Psoas muscle (tissue), 8 donors: ENCODE results near the gene BCL2A1. TPM values are rescaled to one million over a fixed set of nuclear protein-coding genes. Genes with fewer than 3 reads are reported as not detected.
"Not testable (repeated sequence)": the region's sequence is repeated elsewhere in the genome, so short reads cannot be mapped to it uniquely, and the experiment has no call there.

Experiments used
- ATAC-seq, 4 donors: fragments of 200-7000 bp; cut with Tn5 transposase; one replicate each; pipeline ENCODE4 v1.9.1; 2020; ENCODE audit warnings: moderate library complexity in 3 of 4, mild to moderate bottlenecking in 2 of 4
- DNase-seq, 2 donors: peaks; one replicate each; pipeline ENCODE4 v3.0.0-alpha.2; 2020
- H3K27ac ChIP-seq: fragments of 200-600 bp; one replicate; pipeline ENCODE4 v1.8.0; 2022
- H3K27me3 ChIP-seq, 3 donors: fragments of 200-600 bp in 1 of 3; one replicate each; pipeline versions ENCODE4 v1.6.1 to v1.8.0; 2013 to 2022; ENCODE audit warnings: low read length in 2 of 3, mild to moderate bottlenecking in 2 of 3, moderate library complexity in 1 of 3; ENCODE audit not compliant: insufficient read depth in 3 of 3
- H3K36me3 ChIP-seq, 2 donors: fragments of 200-600 bp in 1 of 2; one replicate each; pipeline versions ENCODE4 v1.6.1 to v1.8.0; 2013 to 2022; ENCODE audit warnings: low read depth in 1 of 2, mild to moderate bottlenecking in 1 of 2, moderate library complexity in 1 of 2; ENCODE audit not compliant: insufficient read depth in 1 of 2
- H3K4me1 ChIP-seq: fragments of 200-600 bp; one replicate; pipeline ENCODE4 v1.8.0; 2022
- H3K4me3 ChIP-seq: fragments of 200-600 bp; one replicate; pipeline ENCODE4 v1.8.0; 2022; ENCODE audit warnings: mild to moderate bottlenecking
- H3K9me3 ChIP-seq: fragments of 200-600 bp; one replicate; pipeline ENCODE4 v1.8.0; 2022
- CTCF ChIP-seq: fragments of 200-600 bp; IDR thresholded peaks from one replicate; pipeline ENCODE4 v1.8.0; 2022; ENCODE audit warnings: antibody characterized with exemption
- WGBS, 3 donors: extraction: QIAGEN DNeasy Blood & Tissue Kit; methylation state at CpG; one replicate each; pipeline versions ENCODE4 v1.1.6 to v1.1.7; 2013; 5-methylcytosine and 5-hydroxymethylcytosine counted together
- intact Hi-C, 2 donors: fragments of 100-400 bp; cut with DNase I; formaldehyde crosslinking; loops; one replicate each; pipeline versions ENCODE4 v1.11.0 to v1.14.2; 2022
- polyA plus RNA-seq, 3 donors: library from polyadenylated mRNA; stranded (reverse); fragments of 200-250 nt; gene quantifications; one replicate each; pipeline ENCODE4 v1.2.3, GENCODE V29; 2013
- total RNA-seq, 4 donors: library from RNA; stranded (reverse); fragmentation: NEBNext Ultra II Directional in 2 of 4; extraction: Animal tissue kit (Norgen Biotek cat#: 25700) in 2 of 4; gene quantifications; one replicate each; pipeline versions ENCODE4 v1.2.1 to v1.2.4, GENCODE V29; 2021 to 2023
- donor health status: healthy with polysubstance abuse.
- donor health status: DM: no; HTN: no; CAD: no; lungs with moderate emphysema.
- donor health status: Bipolar disorder and iron deficiency.
- donor health status: healthy.
- donor health status: DM: yes; HTN: yes; CAD: no.
- donor health status: DM: no; HTN: no; CAD: no.
- donor health status: DM: no; HTN: no; CAD: no.
- donor health status: DM: yes; HTN: yes; CAD: no.

BCL2A1 gene
- total and polyA plus RNA-seq, 7 donors: 0.18 to 1.2 (median 1.0) TPM; not detected in 1

DNA sequence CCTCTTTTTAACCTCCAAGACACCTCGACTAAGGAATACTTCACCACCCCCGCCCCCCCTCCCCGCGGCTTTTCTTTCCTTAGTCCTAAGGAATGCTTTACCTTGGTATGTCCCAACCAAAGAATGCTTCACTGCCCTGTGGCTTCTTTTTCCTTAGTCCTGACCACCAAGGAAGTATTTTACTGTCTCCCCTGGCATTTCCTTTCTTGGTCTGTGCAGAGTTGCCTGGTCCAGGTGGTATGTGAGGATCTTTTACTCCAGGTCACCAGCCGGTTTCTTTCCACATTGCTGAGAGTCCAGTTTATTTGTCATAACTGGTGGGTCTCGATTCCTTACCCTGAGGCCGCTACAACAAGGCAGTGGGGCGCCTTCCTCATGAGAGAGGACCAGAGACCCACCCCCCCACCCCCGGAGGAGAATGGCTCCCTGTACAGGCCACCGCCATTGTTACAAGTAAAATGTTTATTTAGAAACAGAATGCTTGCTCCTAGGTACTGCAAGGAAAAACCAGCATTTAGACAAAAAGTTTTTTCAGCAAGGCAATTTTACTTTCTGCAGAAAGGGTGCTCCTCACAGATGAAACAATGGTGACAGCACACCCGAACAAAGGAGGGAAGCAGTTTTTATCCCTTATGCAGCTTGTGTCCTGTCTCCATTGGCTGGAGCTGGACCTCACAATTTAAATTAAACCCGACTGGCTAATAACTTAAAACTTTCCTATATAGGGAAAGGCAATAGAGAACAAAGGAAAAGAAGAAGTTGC lies 51.1 kb downstream of the BCL2A1 start:
- intact Hi-C loops: no loop called here
- H3K4me1 ChIP-seq: no peaks in the 10 kb centered on the region
- no peaks in the 10 kb centered on the region for H3K36me3 ChIP-seq
- ATAC-seq (no peak), DNase-seq (no peak)
- TF ChIP-seq CTCF: no peak
- H3K4me3 ChIP-seq: no peak overlapping the region
- H3K27me3 ChIP-seq: no peaks in the 10 kb centered on the region
- H3K9me3 ChIP-seq: peaks cover 56% of the 10 kb centered on the region
- H3K27ac ChIP-seq: no peak overlapping the region
- 89 to 98% (median 96%) methylated on average over 12 of the region's 12 CpGs for WGBS, 3 donors

GRCh38 chr15:79919090-79919748 lies 51.8 kb downstream of the BCL2A1 start:
- 95 to 99% (median 96%) methylated on average over 27 of the region's 27 CpGs for WGBS, 3 donors
- Histone ChIP-seq H3K27ac (no peak overlapping the region), H3K36me3 (no peaks in the 10 kb centered on the region), H3K4me3 (no peak overlapping the region), H3K9me3 (peaks cover 64% of the 10 kb centered on the region), H3K27me3 (no peaks in the 10 kb centered on the region), H3K4me1 (no peaks in the 10 kb centered on the region)
- TF ChIP-seq CTCF: no peak
- no peak for DNase-seq
- ATAC-seq: no peak
- intact Hi-C loops: no loop called here

DNA sequence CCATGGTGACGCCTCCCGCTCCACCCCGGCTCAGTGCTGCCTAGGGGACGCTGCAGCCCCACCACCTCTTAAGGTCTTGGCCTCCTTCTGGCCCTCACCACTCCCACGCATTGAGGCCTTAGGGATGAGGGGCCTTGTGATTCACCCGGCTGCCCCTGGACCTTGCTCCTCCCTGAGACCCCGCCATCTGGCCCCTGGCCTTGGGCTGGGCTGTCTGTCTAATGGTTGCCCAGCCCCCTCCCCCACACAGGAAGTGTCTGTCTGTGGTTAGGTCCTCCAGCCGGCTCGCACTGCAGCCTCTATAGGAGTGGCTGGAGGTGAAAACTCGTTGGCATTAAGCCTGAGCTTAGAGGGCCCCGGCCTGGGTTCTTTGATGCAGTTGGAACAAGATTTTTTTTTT lies 52.7 kb downstream of the BCL2A1 start:
- no peak for TF ChIP-seq CTCF
- Histone ChIP-seq H3K36me3 (no peaks in the 10 kb centered on the region), H3K9me3 (peaks cover 67% of the 10 kb centered on the region), H3K4me3 (no peak overlapping the region), H3K27ac (no peak overlapping the region), H3K4me1 (no peaks in the 10 kb centered on the region), H3K27me3 (no peaks in the 10 kb centered on the region)
- intact Hi-C loops: no loop called here
- WGBS, 3 donors: 94 to 98% (median 98%) methylated on average over 11 of the region's 11 CpGs
- no peak for ATAC-seq
- no peak for DNase-seq

DNA sequence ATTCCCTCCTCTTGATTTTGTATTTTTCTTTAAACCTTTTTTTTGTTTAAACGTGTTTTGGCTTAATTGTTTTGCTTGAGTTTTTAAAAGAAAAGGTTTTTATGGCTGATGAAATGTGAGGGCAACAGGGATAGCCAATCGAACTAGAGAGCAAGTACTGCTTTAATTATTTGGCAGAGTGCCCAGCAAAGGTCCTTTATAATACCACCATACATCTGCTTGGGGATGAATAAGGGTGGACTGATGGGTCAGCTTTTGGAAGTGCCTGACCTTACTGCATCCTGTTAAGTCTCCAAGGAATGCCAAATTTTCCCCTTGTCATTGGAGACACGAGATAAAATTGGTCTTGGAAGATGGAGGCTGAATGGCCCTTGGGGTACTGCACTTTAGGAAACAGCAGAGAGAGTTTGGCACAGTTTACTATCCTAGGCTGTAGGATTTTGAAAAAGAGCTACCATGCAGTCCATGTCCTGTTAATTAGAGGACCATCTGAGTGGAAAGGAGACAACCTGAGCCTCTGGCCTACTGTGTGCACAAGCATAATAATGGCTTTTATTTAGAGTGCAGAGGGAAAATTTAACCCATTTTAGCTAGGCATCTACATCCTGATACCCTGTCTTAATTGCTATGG lies 54.4 kb downstream of the BCL2A1 start:
- intact Hi-C loops: no loop called here
- peaks cover 67% of the 10 kb centered on the region for H3K9me3 ChIP-seq

GRCh38 chr15:79915776-79916501 lies 55.1 kb downstream of the BCL2A1 start:
- H3K4me3 ChIP-seq, ATAC-seq, intact Hi-C loops, H3K36me3 ChIP-seq, DNase-seq, H3K27me3 ChIP-seq, H3K27ac ChIP-seq, H3K4me1 ChIP-seq: not testable (repeated sequence)
- WGBS, 3 donors: 89 to 95% (median 94%) methylated on average over 3 of the region's 3 CpGs
- H3K9me3 ChIP-seq: peaks cover 60% of the 10 kb centered on the region

More for the DNA sequence above, 54.4 kb downstream of the BCL2A1 start:
- WGBS, 3 donors: 54 to 70% (median 66%) methylated on average over 3 of the region's 3 CpGs
- no peak for ATAC-seq
- Histone ChIP-seq H3K27ac (no peak overlapping the region), H3K4me3 (no peak overlapping the region), H3K27me3 (no peaks in the 10 kb centered on the region), H3K36me3 (no peaks in the 10 kb centered on the region), H3K4me1 (no peaks in the 10 kb centered on the region)
- TF ChIP-seq CTCF: no peak
- DNase-seq: no peak
